Activated naive CD8-positive, alpha-beta T cell treated with anti-CD3 and anti-CD28 coated beads for 36 hours (primary cell): ENCODE measurements around the gene GPM6B. TPM values are rescaled to one million over a fixed set of nuclear protein-coding genes. Genes with fewer than 3 reads are reported as not detected.
A peak's percentile ranks its signal among the peaks of the same experiment; 100 is the strongest.

Experiments
- DNase-seq: peaks from one replicate; pipeline ENCODE4 v3.0.0; 2021
- H3K27ac Mint-ChIP-seq: one replicate; pipeline ENCODE4 v1.8.0; 2022; ENCODE audit warnings: mild to moderate bottlenecking, moderate library complexity, mixed read lengths
- H3K27me3 Mint-ChIP-seq: one replicate; pipeline ENCODE4 v1.8.0; 2022; ENCODE audit warnings: mild to moderate bottlenecking, mixed read lengths
- H3K36me3 Mint-ChIP-seq: one replicate; pipeline ENCODE4 v1.8.0; 2021; ENCODE audit warnings: mild to moderate bottlenecking, mixed read lengths
- H3K4me1 Mint-ChIP-seq: one replicate; pipeline ENCODE4 v1.8.0; 2021; ENCODE audit warnings: mixed read lengths
- H3K4me3 Mint-ChIP-seq: one replicate; pipeline ENCODE4 v1.8.0; 2022; ENCODE audit warnings: mild to moderate bottlenecking, moderate library complexity, mixed read lengths
- H3K9me3 Mint-ChIP-seq: one replicate; pipeline ENCODE4 v1.8.0; 2022; ENCODE audit warnings: mixed read lengths
- total RNA-seq, 2 experiments: library from RNA; stranded (reverse); gene quantifications; one replicate each; pipeline ENCODE4 v1.2.3, GENCODE V29; 2021

Gene GPM6B
- total RNA-seq, 2 experiments from 2014 or later = not detected

DNA sequence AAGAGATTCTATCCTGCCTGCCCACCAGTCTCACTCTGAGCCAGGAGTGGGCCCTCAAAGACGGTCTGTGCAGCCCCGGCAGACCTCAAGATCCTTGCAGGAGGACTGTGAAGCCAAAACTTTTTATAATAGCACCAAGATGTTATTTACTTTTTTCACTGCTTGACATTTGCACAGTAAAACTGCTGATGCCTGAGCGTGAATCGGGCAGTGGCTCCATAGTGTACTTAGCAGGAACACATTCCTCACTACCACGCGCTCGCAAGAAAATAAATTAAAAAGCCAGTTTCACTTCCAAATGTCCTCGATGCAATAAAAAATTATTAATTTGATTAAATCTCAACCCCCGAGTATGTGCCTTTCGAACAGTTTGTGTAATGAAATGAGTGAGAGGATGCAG, 22.5 kb downstream of the GPM6B start:
- Mint-ChIP-seq H3K36me3 (no peaks in the 10 kb centered on the region), H3K27ac (no peak overlapping the region), H3K27me3 (no peaks in the 10 kb centered on the region), H3K4me3 (no peak overlapping the region), H3K4me1 (no peaks in the 10 kb centered on the region), H3K9me3 (no peaks in the 10 kb centered on the region)
- no peak for DNase-seq

DNA sequence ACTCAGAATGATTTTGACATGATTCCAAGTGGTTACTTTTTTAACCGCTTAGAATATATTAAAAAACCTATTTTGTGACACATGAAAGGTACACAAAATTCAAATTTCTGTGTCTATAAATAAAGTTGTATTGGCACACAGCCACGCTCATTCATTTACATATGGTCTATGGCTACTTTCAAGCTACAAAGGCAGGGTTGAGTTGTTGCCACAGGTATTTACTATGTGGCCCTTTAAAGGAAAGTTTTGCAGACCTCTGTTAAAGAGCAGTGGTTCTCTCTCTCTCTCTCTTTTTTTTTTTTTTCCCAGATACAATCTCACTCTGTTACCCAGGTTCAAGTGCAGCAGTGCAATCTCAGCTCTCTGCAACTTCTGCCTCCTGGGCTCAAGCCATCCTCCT, 23.0 kb downstream of the GPM6B start:
- Mint-ChIP-seq H3K27ac (no peak overlapping the region), H3K4me1 (no peaks in the 10 kb centered on the region), H3K4me3 (no peak overlapping the region), H3K36me3 (no peaks in the 10 kb centered on the region), H3K27me3 (no peaks in the 10 kb centered on the region), H3K9me3 (no peaks in the 10 kb centered on the region)
- no peak for DNase-seq

DNA sequence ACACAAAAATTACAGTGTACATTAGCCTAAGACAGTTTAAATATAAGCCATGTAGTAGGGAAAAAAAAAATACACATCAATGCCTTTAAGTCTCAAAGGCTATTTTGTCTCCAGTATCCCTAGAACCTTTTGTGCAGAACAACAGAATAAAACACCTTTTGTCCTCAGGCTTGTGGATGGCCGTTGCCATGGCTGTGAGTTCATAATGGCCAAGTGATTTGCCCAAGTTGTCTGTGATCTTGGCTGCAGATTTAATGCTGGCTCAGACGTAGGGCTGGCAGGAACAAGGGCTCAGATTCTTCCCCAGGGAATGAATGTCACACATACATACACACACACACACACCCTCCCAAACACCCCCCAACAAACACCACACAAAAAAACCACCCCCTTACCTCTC, 25.3 kb downstream of the GPM6B start:
- no peak overlapping the region for H3K27ac Mint-ChIP-seq
- no peak overlapping the region for H3K4me3 Mint-ChIP-seq
- no peaks in the 10 kb centered on the region for H3K36me3 Mint-ChIP-seq
- H3K4me1 Mint-ChIP-seq = no peaks in the 10 kb centered on the region
- no peak for DNase-seq
- H3K27me3 Mint-ChIP-seq = no peaks in the 10 kb centered on the region
- H3K9me3 Mint-ChIP-seq = no peaks in the 10 kb centered on the region

DNA sequence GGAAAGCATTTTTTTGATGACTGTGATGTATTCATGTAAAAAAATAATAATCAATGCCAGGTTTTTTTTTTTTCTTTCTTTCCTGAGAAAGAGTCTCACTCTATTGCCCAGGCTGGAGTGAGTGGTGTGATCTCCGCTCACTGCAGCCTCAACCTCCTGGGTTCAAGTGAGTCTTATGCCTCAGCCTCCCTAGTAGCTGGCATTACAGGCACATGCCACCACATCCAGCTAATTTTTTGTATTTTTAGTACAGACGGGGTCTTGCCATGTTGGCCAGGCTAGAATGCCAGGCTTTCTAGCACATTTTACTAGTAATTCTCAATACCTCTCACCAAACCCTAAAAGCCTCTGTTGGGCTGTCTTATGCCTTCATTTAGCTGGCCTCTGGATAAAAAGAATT, 25.7 kb downstream of the GPM6B start:
- H3K4me3 Mint-ChIP-seq = no peak overlapping the region
- no peaks in the 10 kb centered on the region for H3K36me3 Mint-ChIP-seq
- no peak for DNase-seq
- no peaks in the 10 kb centered on the region for H3K4me1 Mint-ChIP-seq
- H3K9me3 Mint-ChIP-seq = no peaks in the 10 kb centered on the region
- no peak overlapping the region for H3K27ac Mint-ChIP-seq
- no peaks in the 10 kb centered on the region for H3K27me3 Mint-ChIP-seq

DNA sequence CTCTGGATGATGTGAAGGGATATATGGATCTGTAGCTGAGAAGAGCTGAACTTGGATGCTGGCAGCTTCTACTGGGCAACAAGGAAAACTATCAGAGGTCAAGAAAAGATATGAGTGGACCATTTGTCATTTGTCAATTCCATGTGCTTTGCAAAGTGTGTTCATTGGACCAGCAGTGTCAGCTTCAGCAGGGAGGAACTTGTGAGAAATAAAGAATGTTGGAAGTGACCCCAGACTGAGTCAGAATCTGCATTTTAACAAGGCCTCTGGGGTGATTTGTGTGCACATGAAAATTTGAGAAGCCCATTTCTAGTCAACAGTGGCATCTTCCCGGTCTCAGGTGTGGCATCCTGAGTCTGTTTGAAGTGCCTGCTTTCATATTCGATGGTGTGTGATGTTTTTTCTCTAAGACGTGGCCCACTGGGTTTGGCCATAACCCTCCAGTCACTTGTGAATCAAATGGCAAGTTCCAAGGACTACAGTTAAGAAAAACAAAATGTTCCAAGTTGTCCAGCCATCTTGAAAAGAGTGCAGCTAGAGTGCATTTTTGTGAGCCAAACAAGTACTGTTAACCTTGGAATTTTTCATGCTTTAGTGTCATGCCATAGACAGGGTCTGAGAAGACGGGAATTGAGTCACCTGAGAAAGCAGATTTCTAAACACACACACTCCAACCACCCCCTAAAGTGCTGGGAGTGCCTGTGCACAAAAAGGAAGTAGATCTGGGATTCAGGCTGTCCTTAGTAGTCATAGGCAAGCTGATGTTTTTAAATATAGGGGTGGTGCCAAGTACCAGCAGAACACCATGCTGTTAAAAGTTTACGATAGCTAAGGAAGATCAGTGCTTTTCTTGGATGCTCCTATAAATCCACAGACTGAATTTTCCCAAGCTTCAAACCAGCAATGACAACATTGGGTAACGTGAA, 26.4 kb downstream of the GPM6B start:
- Mint-ChIP-seq H3K27ac (no peak overlapping the region), H3K9me3 (no peaks in the 10 kb centered on the region), H3K4me1 (no peaks in the 10 kb centered on the region), H3K27me3 (no peaks in the 10 kb centered on the region), H3K4me3 (no peak overlapping the region), H3K36me3 (no peaks in the 10 kb centered on the region)
- no peak for DNase-seq

DNA sequence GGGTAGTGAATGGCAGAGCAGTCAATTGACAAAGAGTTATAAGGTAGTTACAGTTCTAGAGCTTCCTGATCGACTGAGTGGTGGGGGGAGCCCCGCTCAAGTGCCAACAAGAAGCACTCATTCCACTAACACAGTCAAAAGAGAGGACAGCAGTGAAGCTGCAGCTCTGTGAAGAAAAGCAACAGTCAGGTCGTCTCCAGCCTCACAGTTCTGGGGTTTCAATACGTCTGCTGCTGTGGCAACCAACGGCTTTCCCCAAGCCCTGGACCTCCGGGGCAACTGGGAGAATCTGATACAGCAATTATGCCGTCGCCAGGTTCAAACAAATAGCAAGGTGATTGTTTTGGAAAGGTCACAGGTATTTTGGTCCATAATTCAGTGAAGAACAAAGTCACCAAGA, 30.8 kb downstream of the GPM6B start:
- Mint-ChIP-seq H3K36me3 (no peaks in the 10 kb centered on the region), H3K27me3 (no peaks in the 10 kb centered on the region), H3K27ac (no peak overlapping the region), H3K4me3 (no peak overlapping the region), H3K4me1 (no peaks in the 10 kb centered on the region), H3K9me3 (no peaks in the 10 kb centered on the region)
- DNase-seq = no peak

DNA sequence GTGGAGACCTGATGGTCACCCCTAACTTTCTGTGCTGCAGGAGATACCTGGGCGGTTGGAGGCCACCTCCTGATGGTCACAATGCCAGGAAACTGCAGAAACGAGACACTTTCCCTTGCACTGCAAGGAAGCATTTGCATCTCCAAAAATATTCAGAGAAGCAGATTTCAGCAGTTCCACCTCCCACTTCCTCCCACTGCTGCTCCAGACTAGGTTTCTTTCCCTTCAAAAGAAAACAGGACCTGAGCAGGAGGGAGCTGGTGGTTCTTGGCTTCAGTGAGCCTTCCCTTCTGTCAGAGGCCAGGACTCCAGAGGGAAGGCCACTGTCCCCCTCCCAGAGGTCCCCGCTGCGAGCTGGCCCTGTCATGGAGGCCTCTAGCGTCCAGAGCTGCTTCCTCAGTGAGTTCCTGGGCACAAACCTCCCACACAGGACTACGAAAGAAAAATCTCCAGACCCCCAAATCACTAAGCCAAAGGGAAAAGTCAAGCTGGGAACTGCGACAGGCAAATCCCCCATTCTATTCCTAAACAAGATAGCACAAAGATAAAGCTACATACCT, 35.9 kb downstream of the GPM6B start:
- Mint-ChIP-seq H3K27ac (no peak overlapping the region), H3K36me3 (no peaks in the 10 kb centered on the region), H3K4me3 (no peak overlapping the region), H3K4me1 (peaks cover 6% of the 10 kb centered on the region), H3K9me3 (no peaks in the 10 kb centered on the region), H3K27me3 (no peaks in the 10 kb centered on the region)
- no peak for DNase-seq

DNA sequence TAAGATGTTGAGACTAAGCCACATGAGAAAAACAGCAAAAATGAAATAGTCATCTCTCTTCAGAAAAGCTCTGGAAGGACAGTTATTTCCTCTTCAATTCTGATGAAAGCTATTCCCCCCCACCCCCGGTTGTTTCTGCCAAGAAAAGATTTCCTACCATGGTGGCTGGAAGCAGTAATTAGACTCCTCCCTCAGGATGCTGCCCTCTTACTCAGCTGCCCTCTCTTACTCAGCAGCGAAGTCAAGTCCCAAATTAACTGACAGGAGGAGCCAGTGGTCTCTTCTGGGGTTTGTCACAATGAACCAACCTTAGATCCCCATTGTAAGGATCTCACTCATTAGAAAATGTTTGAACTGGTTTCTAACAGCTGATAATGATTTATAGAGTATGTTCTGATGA, 38.0 kb downstream of the GPM6B start:
- H3K27me3 Mint-ChIP-seq = no peaks in the 10 kb centered on the region
- no peaks in the 10 kb centered on the region for H3K9me3 Mint-ChIP-seq
- peaks cover 6% of the 10 kb centered on the region for H3K4me1 Mint-ChIP-seq
- H3K36me3 Mint-ChIP-seq = no peaks in the 10 kb centered on the region
- DNase-seq = no peak
- no peak overlapping the region for H3K27ac Mint-ChIP-seq
- no peak overlapping the region for H3K4me3 Mint-ChIP-seq

DNA sequence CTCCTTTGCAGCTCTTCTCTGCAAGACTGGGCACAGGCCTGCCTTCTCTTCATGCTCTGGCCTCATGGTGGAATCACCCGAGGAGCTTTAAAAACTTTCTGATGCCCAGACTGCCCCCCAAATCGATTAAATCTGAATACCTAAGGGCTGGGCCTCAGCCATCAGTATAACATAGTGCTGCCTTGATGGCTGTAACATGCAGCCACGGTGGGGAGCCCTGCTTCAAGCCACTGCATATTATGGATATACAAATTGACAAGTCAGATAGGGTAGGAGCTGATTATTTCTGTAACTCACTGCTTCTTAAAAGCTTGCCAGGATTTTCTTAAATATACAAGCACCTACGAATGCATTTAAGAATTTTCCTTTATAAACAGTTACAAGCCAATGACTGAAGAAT, 40.5 kb downstream of the GPM6B start:
- H3K27me3 Mint-ChIP-seq = no peaks in the 10 kb centered on the region
- H3K36me3 Mint-ChIP-seq = no peaks in the 10 kb centered on the region
- no peaks in the 10 kb centered on the region for H3K9me3 Mint-ChIP-seq
- no peak overlapping the region for H3K4me3 Mint-ChIP-seq
- no peak for DNase-seq
- H3K4me1 Mint-ChIP-seq = peaks cover 6% of the 10 kb centered on the region
- H3K27ac Mint-ChIP-seq = no peak overlapping the region

DNA sequence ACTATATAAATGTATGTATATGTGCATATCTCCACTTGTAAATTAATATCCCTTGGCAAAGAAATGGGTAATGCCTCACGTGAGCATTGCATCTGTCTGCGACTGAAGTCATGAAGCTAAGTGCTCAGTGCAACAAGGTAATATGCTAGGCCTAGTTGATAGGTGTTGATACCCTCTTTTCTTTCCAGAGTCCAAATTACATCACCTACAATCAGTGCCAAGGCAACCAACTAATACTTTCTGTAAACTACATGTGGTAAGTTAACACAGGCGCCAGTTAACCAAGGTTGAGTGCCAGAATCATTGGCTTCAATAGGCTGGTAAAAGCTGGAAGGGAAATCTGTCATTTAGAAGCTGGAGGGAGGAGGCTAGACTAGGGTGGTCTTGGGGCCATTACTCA, 41.1 kb downstream of the GPM6B start:
- no peak for DNase-seq

DNA sequence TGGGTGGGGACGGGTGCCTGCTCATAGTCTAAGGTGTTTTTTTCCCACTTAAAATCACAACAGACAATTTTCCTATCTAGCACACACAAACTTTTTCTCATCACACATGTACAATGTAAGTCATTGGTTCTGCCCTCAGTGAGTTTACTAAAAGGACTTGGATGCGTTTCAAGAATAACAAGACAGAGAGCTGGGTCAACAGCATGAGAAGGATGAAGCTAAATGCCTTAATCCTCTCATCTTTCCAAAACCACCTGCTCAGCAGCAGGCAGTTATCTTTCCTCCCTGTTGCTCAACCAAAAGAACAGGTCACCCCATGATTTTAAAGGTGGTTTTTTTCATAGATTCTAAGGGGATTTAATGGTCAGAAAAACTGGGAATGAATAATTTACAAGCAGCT, 42.2 kb downstream of the GPM6B start:
- Mint-ChIP-seq H3K27me3 (no peaks in the 10 kb centered on the region), H3K36me3 (peaks cover 3% of the 10 kb centered on the region), H3K27ac (no peak overlapping the region), H3K4me1 (peaks cover 8% of the 10 kb centered on the region), H3K9me3 (no peaks in the 10 kb centered on the region), H3K4me3 (no peak overlapping the region)
- DNase-seq = no peak

More for the DNA sequence above, 41.1 kb downstream of the GPM6B start:
- H3K27ac Mint-ChIP-seq = no peak overlapping the region
- H3K36me3 Mint-ChIP-seq = no peaks in the 10 kb centered on the region
- peaks cover 6% of the 10 kb centered on the region for H3K4me1 Mint-ChIP-seq
- no peaks in the 10 kb centered on the region for H3K9me3 Mint-ChIP-seq
- H3K4me3 Mint-ChIP-seq = no peak overlapping the region
- H3K27me3 Mint-ChIP-seq = no peaks in the 10 kb centered on the region

DNA sequence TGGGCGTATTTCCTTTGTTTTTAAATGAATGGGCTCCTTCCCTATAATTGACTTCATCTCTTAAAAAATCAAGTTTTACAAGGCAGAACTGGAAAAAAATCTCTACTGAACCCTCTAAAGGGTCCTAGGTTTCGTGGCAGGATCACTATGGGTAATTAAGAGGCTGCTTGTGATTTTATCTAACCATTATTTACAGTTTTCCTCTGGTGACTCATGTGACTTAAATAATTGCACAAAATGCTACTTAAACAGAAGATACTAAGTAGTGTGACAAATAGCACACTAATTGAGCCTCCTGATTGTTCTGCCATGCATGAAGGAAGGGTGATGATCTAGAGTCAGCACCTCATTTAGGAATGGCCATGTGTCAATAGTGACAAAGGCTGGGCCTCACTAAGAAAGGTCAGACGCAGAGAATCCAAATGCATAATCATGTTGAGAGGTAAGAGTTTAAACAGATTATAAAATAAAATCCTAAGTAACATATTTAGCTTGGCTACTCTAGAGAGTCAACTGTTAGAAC, 46.8 kb downstream of the GPM6B start:
- Mint-ChIP-seq H3K27me3 (no peaks in the 10 kb centered on the region), H3K4me1 (peaks cover 1% of the 10 kb centered on the region), H3K4me3 (no peak overlapping the region)

DNA sequence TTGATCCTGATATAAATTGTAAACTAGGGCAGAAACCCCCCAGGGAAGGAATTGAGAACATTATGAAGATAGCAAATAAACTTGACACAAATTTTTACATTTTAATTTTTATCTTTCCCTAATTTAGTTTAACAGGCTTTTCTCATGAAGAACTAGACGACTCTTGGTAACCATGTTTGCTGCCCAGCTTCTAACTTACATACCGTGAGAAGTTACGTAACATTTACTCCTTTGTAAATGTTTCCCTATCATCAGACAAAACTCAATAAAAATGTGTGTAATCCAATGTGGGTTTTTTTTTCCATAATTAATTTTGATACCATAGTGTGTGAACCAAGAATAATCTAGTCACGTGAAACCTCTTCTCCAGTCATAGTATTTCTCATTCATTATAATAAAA, 48.0 kb downstream of the GPM6B start:
- Mint-ChIP-seq H3K27me3 (no peaks in the 10 kb centered on the region), H3K4me3 (no peak overlapping the region), H3K27ac (peak overlapping the region; percentile 29), H3K9me3 (no peaks in the 10 kb centered on the region), H3K36me3 (peaks cover 16% of the 10 kb centered on the region), H3K4me1 (peaks cover 1% of the 10 kb centered on the region)
- no peak for DNase-seq

More for the DNA sequence above, 46.8 kb downstream of the GPM6B start:
- Mint-ChIP-seq H3K9me3 (no peaks in the 10 kb centered on the region), H3K36me3 (peaks cover 16% of the 10 kb centered on the region), H3K27ac (no peak overlapping the region)
- no peak for DNase-seq

DNA sequence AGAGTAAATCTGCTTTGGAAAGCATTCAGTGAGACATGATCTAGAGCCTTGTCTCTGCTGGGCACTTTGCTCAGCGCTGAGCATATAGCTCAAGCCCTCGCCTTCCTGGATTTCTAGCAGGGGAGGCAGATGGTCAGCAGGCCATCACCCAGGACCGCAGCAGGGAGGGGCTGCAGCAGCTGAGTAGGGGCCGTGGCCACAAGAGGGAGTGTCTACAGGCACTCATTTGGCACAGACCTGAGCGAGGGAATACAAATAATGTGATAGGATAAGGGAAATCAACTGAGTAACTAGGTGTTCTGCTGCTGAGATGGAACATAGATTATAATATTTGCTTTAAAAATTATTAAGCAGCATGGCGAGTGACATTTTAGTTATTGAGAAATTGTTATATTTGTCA, 52.1 kb downstream of the GPM6B start:
- H3K27ac Mint-ChIP-seq = no peak overlapping the region
- no peaks in the 10 kb centered on the region for H3K27me3 Mint-ChIP-seq
- no peaks in the 10 kb centered on the region for H3K4me1 Mint-ChIP-seq
- H3K9me3 Mint-ChIP-seq = no peaks in the 10 kb centered on the region
- H3K36me3 Mint-ChIP-seq = peaks cover 14% of the 10 kb centered on the region
- H3K4me3 Mint-ChIP-seq = no peak overlapping the region
- no peak for DNase-seq

DNA sequence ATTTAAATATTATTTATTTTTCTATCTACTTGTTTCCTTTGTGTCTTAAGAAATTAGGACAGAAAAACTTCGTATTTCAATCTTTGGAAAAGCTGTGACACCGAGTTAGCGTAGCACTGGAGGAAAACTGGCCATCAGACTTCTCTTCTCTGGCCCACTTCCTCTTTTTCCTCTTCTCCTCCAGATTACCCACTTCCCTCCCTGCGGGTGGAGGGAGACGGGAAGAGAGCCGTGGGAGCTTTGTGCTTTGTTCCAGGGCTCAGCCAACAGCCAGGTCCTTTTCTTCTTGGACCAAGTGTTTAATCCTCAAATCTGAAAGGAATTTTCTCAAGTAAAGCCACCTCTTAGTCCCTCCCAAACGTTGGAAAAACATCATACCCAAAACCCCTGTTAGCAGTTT, 52.6 kb downstream of the GPM6B start:
- Mint-ChIP-seq H3K36me3 (peaks cover 12% of the 10 kb centered on the region), H3K4me1 (no peaks in the 10 kb centered on the region), H3K27ac (no peak overlapping the region), H3K9me3 (no peaks in the 10 kb centered on the region), H3K4me3 (no peak overlapping the region), H3K27me3 (no peaks in the 10 kb centered on the region)
- no peak for DNase-seq

DNA sequence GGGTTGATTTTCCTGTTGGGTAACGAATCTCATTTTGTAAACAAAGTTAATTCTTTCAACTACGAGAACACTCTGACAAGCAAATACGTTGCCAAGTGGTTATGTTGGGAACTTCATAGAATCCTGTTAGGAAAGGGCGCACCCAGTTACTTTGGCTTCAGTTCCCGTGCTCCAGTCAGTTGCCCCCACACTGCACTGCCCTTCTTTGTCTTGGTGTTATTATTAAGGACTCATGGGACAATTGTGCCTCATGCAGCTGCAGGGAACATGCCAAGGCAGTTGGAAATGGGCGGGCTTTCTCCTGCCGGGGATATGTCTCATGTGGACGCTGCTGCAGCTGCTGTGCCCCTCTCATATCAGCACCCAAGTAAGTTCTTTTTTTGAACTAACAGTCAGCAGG, 53.4 kb downstream of the GPM6B start:
- no peak for DNase-seq
- H3K4me1 Mint-ChIP-seq = peaks cover 2% of the 10 kb centered on the region
- no peaks in the 10 kb centered on the region for H3K9me3 Mint-ChIP-seq
- H3K36me3 Mint-ChIP-seq = peaks cover 16% of the 10 kb centered on the region
- H3K27ac Mint-ChIP-seq = no peak overlapping the region
- no peak overlapping the region for H3K4me3 Mint-ChIP-seq
- no peaks in the 10 kb centered on the region for H3K27me3 Mint-ChIP-seq
